Suprapubic skin (tissue), 3 donors: ENCODE results near the gene USP47.
A peak's percentile ranks its signal among the peaks of the same experiment; 100 is the strongest.

Source experiments
- CTCF ChIP-seq, 2 donors: fragments of 200-600 bp in 1 of 2; fragments of 450-650 bp in 1 of 2; sonication (generic) in 1 of 2; IDR thresholded peaks; one replicate each; pipeline ENCODE4 v1.5.1; 2016 to 2019; ENCODE audit warnings: antibody characterized with exemption in 2 of 2, mild to moderate bottlenecking in 1 of 2, moderate library complexity in 1 of 2
- POLR2A ChIP-seq, 2 donors: fragments of 450-650 bp; IDR thresholded peaks; one replicate each; pipeline ENCODE4 v1.6.1; 2017; ENCODE audit warnings: antibody characterized with exemption in 2 of 2, mild to moderate bottlenecking in 2 of 2, moderate library complexity in 2 of 2

GRCh38 chr11:11966826-11967668 lies 125.3 kb downstream of the USP47 start:
- no peak for TF ChIP-seq POLR2A (IDR thresholded peaks at IDR 0.05)
- TF ChIP-seq CTCF (IDR thresholded peaks at IDR 0.05) = peak; percentile 27 to 78
